ENCODE results near the gene MRPL44.

The MRPL44 gene

GRCh38 chr2:223928113-223929006 is 28.9 kb upstream of the MRPL44 start:
- no peak overlapping the region for H3K4me3 ChIP-seq (ENCODE audit: low read length)
- TF ChIP-seq CTCF (IDR thresholded peaks at IDR 0.05; ENCODE audit: low read depth, low read length) (no peak), EZH2phosphoT487 (IDR thresholded peaks at IDR 0.05; ENCODE audit: low read depth) (no peak)
- no peak overlapping the region for H3K27ac ChIP-seq (ENCODE audit: low read length)

DNA sequence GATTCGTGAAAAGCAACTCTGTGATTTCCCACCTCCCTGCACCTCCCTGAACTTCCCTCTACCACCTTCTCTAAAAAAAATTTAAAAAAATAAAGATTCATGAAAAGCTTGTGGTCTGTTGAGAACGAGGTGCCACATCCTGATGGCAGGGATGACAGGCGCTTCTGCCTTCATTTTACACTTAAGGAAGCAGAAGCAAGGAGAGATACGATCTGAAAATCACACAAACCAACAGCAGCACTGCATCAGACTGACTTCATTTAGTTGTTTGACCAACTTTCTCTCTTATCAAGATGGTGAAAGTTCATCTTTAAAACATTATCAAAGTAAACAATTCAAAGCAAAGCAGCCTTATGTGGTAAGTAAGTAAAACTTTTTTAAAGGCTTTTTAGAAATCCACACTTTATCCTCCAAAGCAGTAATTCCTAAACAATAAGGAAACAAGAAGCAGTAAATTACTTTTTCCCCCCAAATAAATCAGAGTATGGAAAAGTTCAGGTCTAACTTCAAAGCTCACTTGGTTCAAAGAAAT is 27.6 kb upstream of the MRPL44 start:
- no peaks in the 10 kb centered on the region for H3K4me1 ChIP-seq (ENCODE audit: low read length)
- no peaks in the 10 kb centered on the region for H3K27me3 ChIP-seq (ENCODE audit: low read depth, low read length)
- H3K9ac ChIP-seq (ENCODE audit: low read length) = no peak overlapping the region
- no peaks in the 10 kb centered on the region for H3K36me3 ChIP-seq (replicated peaks; ENCODE audit: low read depth, low read length)
- peaks cover 26% of the 10 kb centered on the region for H3K79me2 ChIP-seq (ENCODE audit: low read length)
- TF ChIP-seq CTCF (IDR thresholded peaks at IDR 0.05; ENCODE audit: low read depth, low read length) (no peak), EZH2phosphoT487 (IDR thresholded peaks at IDR 0.05; ENCODE audit: low read depth) (no peak)
- H3K9me3 ChIP-seq (ENCODE audit: insufficient read depth, low read length) = peaks cover 5% of the 10 kb centered on the region; the same call in 1 of the 2 replicates
- no peak overlapping the region for H3K4me3 ChIP-seq (ENCODE audit: low read length)
- H4K20me1 ChIP-seq (ENCODE audit: insufficient read depth, low read length) = peaks cover 14% of the 10 kb centered on the region
- no peak overlapping the region for H3K27ac ChIP-seq (ENCODE audit: low read length)
- no peak overlapping the region for H3K4me2 ChIP-seq (ENCODE audit: low read length)
- no peak overlapping the region for H2AFZ ChIP-seq (ENCODE audit: low read depth, low read length)

More at GRCh38 chr2:223928113-223929006, 28.9 kb upstream of the MRPL44 start:
- H3K27me3 ChIP-seq (ENCODE audit: low read depth, low read length) = no peaks in the 10 kb centered on the region
- H3K4me2 ChIP-seq (ENCODE audit: low read length) = no peak overlapping the region
- H3K36me3 ChIP-seq (replicated peaks; ENCODE audit: low read depth, low read length) = no peaks in the 10 kb centered on the region
- no peak overlapping the region for H3K9ac ChIP-seq (ENCODE audit: low read length)
- peaks cover 19% of the 10 kb centered on the region for H4K20me1 ChIP-seq (ENCODE audit: insufficient read depth, low read length)
- H3K9me3 ChIP-seq (ENCODE audit: insufficient read depth, low read length) = peaks cover 5% of the 10 kb centered on the region; the same call in 1 of the 2 replicates
- H3K4me1 ChIP-seq (ENCODE audit: low read length) = no peaks in the 10 kb centered on the region
- H2AFZ ChIP-seq (ENCODE audit: low read depth, low read length) = no peak overlapping the region
- H3K79me2 ChIP-seq (ENCODE audit: low read length) = peaks cover 26% of the 10 kb centered on the region

- peaks cover 17% of the 10 kb centered on the region for H4K20me1 ChIP-seq (ENCODE audit: insufficient read depth, low read length)
- H3K27me3 ChIP-seq (ENCODE audit: low read depth, low read length) = no peaks in the 10 kb centered on the region
- no peaks in the 10 kb centered on the region for H3K36me3 ChIP-seq (replicated peaks; ENCODE audit: low read depth, low read length)
- no peak overlapping the region for H3K27ac ChIP-seq (ENCODE audit: low read length)
- H3K79me2 ChIP-seq (ENCODE audit: low read length) = peaks cover 31% of the 10 kb centered on the region
- peaks cover 5% of the 10 kb centered on the region; the same call in 1 of the 2 replicates for H3K9me3 ChIP-seq (ENCODE audit: insufficient read depth, low read length)
- no peak overlapping the region for H3K4me3 ChIP-seq (ENCODE audit: low read length)
- no peak overlapping the region for H3K4me2 ChIP-seq (ENCODE audit: low read length)
- TF ChIP-seq CTCF (IDR thresholded peaks at IDR 0.05; ENCODE audit: low read depth, low read length) = no peak
- TF ChIP-seq EZH2phosphoT487 (IDR thresholded peaks at IDR 0.05; ENCODE audit: low read depth) = no peak
- no peak overlapping the region for H3K9ac ChIP-seq (ENCODE audit: low read length)
- H3K4me1 ChIP-seq (ENCODE audit: low read length) = no peaks in the 10 kb centered on the region
- H2AFZ ChIP-seq (ENCODE audit: low read depth, low read length) = no peak overlapping the region
Measured at GRCh38 chr2:223930103-223930976, 26.9 kb upstream of the MRPL44 start.

Measured in OCI-LY3 (cell line).